GM18858 (cell line): ENCODE results near the gene SSBP3.
"Not testable (repeated sequence)": the region's sequence is repeated elsewhere in the genome, so short reads cannot be mapped to it uniquely, and the experiment has no call there.

Experiments used
- ATAC-seq: cut with Tn5 transposase; IDR thresholded peaks from one replicate; pipeline ENCODE4 v1.9.1; 2021; ENCODE audit not compliant: unreplicated experiment

Gene SSBP3

DNA sequence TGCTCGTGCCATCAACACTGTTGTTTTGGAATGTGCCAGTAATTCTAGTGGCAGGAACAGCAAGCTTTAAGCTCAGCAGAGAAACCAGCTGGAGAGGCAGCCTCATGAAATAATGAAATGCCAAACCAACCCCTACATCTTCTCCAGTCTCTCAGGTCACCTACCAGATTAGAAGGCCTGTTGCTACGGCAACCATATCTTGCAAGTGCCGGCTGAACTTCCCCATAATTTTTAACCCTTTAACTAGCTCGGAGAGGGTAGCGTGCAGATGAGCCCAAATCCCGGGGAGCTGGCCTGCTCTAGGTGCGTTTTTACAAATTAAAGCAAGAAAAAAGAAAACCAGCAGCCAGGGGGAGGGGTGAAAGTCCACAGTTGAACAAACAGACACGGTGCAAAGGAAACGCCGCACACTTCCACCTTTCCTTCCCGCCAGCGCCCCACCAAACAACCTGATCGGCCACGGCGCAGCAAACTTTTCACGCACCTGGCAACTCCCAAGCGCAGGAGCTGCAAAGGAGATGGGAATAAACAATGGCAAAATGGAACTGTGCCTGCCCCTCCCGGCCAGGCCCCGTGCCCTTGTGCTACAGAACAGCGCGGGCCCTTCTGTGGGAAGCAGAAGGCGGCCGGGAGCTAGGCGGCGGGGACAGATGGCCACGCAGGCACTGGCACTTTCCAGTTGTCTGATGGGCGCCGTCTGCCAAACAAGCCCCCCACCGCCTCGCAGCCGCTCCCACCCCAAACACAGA is 50.1 kb downstream of the SSBP3 start:
- no peak for ATAC-seq

DNA sequence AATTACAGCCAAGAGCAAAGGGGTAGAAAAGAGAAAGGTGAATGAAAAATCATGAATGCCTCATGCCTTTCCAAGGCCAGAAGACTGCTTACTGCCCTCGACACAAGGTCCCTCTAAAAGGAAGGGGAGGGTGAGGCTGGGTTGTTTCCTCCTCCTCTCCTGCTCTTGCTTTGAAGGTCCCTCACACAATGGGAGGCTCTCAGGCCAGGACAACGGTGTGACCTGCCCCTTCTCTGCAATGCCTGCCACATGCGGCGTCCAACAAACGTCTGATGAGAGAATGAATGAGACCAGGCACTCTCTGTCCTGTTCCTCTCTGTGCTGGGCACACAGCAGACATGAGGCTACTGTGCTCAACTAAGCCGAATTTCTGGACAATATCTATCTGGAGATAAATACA is 51.3 kb downstream of the SSBP3 start:
- ATAC-seq, result no peak

DNA sequence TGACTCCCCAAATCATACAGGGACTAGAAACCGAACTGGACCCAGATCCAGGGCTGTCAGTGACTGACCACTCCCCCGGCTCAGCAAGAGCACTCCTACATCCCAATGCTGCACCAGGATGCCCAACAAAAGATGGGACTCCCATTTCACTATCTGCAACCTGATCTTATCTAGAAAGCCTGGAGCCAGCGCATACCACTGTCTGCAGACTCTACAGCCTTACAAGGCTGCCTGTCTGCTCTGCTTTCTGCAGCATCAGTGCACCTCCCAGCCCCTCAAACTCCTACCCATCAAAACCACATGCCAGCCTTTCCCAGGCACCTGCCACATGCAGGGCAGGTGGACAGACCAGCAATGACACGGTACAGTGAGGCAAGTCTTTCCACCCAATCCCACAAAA is 52.2 kb downstream of the SSBP3 start:
- no peak for ATAC-seq

DNA sequence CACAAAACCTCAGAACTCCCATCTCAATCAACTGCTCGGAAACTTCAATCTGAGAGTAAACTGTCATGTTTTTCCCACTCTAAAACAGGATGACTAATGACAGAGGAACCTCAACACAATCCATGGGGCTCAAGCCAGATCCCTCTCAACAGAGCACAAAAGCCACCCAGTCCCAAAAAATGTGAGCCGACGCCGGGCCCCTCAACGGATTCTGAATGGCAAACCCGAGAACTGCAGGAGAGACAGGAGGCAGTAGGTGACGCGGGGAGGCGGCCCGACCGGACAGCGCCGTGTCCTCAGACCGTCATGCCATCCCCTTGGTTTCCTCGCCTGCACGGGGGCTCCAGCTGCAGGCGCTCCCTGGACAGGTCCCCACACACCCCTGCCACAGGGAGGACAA is 53.4 kb downstream of the SSBP3 start:
- no peak for ATAC-seq

DNA sequence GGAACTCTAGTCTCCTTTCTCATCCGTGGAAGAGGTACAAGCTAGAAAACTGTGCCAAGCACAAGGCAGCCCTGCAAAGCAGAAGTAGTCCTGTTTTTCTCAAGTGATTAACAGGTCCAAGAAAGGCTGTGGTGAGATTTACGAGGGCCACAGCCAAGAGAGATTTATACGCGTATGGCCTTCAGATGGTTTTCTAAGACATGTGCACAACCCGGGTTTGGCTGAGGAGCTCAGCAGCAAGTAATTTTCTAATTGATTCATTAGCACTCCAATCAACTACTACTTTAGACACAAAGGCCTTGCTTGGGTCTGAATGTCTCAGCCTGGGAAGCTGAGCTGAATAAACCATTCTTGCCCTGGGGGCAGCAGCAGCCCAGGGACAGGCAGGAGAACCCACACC is 55.8 kb downstream of the SSBP3 start:
- ATAC-seq, result no peak

DNA sequence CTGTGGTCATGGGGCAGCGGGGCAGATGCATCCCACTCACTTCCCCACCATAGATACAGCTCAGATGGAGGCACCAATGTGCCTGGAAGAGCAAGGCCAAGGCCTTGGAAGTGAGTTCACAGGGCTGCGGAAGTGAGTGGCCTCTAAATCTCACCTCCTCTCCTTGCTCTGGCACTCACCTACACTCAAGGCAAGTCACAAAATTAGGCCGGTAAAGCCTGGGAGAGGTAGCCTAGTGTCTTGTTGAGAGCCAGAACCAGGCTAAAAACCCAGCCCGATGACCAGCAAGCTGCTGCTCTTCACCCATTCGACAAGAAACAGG is 57.5 kb downstream of the SSBP3 start:
- no peak for ATAC-seq

DNA sequence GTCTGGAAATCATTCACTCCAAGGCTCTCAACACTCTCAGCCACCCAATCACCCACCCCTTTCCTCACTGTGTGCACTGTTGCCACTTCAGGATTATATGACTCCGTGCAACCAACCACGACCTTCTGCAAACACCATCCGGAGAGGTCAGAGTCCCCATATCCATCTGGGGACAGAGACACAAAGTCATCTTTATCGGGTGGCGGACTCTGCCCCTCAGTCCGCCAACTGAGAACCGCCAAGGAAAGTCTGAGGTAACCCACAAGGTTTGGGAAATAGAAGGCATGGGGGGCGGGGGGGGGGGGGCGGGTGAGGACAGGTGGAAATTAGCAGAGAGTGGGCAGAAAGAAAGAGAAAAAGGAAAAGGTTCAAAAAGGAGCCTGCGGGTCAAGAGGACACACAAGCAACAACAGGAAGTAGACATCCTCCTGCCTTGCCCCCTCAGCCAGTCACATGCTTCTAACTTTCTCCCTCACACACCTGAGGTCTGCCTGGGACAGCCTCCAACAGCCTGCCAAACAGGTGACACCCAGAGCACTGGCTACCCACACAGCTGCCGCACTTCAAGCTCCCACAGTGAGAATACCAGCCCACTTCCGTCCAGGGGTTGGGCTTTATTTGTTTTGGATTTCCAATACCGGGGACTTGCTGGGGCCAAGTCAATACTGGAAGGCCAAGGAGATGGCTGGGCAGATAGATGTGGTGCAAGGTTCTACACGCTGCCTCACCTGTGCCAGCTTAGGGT is 58.1 kb downstream of the SSBP3 start:
- ATAC-seq, result no peak

DNA sequence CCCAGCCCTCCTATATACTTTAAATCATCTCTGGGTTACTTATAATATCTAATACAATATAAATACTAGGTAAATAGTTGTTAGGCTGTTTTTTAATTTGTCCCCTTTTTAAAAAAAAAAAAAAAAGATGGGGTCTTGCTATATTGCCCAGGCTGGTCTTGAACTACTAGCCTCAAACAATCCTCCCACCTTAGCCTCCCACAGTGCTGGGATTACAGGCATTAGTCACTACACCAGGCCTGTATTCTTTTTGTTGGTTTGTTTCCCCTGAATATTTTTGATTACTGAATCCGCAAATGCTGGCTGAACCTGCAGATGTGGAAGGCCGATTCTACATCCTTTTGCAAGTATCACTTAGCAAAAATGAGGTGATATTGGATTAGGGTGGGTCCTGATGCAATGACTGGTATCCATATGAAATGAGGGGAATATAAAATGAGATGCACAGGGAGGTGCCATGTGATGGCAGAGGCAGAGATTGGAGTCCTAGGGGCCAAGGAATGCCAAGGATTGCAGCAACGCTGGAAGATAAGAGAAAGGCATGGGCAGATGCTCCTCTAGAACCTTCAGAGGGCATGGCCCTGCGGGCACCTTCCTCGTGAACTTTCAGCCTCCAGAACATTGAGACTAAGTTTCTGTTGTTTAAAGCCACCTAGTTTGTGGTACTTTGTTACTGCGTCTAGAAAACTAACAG is 58.8 kb downstream of the SSBP3 start:
- ATAC-seq, result no peak

DNA sequence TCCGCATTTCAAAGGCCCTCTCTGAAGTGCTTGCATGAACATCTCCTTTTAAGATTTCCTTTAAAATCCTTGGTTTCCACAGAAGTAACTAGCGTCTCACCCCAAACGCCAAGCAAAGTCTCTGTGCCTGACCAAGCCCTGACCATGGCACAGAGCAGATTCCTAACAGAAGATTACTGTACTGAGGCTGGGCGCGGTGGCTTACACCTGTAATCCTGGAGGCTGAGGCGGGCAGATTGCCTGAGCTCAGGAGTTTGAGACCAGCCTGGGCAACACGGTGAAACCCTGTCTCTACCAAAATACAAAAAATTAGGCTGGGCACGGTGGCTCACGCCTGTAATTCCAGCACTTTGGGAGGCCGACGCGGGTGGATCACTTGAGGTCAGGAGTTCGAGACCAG is 60.6 kb downstream of the SSBP3 start:
- not testable (repeated sequence) for ATAC-seq

DNA sequence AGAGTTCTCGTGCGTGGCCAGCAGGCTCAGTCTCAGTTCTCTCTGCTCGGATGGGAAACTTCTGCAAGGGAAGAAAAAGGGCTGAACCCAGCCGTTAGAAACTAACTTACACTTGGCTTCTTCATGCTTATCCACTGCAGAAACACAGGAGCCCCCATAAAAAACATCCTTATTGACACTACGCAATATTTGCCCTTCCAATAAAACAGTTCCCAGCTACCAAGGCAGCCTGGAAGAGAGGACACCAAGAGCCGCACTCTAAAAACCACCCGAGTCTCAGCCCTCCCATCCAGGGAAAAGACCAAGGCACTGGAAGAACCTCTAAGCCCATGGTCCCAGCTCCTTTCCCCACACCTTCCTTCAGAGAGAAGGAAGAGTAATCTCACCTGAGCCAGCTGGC is 61.1 kb downstream of the SSBP3 start:
- no peak for ATAC-seq

DNA sequence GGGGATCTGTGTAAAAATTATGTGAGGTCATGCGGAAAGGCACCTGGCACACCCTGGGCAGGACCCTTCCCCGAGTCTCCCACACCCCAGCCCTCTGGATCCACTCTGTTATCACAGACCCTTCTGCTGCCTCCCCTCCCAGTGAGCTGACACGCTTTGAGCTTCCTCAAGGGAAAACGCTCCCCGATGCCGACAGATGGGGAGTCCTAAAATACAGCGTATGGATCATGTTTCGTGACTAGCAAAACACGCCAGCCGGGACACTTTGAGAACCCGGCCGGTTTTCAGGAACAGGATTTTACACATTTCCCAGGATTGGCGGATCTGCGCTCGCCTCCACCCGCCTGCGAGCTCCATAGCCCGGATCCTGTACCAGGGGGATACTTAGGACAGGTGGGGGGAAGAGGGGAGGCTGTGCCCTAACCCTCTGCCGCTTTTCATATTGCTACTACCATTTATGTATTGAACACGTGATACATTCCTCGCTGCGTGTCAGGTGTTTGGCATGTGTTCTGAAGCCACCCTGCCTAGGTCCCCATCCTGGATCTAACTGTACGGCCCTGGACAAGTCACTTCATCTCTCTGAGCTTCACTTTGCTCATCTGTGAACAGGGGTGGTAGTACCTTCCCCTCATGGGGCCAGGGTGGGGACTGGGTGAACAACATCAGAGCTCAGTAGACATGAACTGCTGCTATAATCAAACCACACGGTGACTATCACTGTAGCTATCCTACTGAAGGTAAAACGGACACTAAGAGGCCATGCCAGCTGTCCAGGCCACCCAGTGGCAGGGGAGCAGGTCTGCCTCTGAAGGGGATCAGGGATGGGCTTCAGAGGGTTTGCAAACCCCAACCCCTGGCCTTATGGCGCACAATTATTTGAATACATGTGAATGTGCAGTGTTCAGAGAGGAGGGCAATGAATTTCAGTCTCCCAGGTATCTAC is 63.2 kb downstream of the SSBP3 start:
- no peak for ATAC-seq

DNA sequence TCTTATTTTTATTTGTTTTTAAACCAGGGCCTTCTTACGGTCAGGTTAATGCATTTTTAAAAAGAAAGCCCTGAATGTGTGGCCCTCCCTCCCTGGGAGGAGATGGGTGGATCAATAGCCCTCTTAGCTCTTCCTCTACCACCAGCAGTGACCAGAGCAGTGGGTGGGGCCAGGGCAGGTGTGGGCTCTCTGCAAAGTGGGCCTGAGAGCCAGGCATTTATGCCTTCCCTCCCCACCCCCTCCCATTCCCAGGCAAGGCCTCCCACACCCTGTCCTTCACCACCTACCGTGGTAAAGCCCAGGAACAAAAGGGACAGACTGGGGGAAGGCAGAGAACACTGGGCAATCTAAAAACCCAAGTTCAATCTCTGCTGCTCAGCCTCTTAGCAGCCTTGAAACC is 63.9 kb downstream of the SSBP3 start:
- ATAC-seq, result no peak

DNA sequence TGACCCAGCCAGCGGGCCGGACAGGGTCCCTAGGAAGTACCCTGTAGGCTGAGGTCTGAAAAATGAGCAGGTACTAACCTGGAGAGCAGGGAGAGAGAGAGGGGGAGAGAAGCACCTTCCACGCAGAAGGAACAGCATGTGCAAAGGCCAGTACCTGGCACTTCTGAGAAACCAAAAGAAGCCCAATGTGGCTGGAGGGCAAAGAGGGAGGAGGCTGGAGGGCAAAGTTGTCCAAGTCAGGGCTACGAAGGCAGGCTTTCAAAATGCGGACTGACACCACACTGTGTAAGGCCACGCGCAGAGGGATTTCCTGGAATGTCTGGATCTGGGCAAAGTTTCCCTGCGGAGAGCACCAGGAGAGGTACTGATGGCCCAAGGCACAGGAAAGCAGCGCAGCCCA is 64.4 kb downstream of the SSBP3 start:
- no peak for ATAC-seq

DNA sequence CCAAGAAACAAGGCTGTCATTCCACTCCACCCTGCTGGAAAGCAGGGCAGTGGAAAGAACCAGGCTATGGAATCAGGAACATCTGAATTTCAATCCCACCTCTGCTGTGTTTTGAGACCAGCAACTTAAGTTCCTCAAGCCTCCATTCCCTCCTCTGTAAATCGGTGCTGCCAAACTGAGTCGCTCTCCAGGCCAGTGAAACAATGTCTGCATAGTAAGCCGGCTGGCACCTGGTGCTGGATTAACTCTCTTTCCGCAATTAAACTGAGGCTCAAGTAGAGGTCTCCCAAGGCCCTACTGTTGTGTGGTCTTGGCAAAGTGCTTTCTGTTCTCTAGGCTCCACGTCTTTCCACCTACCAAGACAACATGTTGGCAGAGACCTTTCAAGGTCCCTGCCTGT is 65.3 kb downstream of the SSBP3 start:
- ATAC-seq, result no peak

DNA sequence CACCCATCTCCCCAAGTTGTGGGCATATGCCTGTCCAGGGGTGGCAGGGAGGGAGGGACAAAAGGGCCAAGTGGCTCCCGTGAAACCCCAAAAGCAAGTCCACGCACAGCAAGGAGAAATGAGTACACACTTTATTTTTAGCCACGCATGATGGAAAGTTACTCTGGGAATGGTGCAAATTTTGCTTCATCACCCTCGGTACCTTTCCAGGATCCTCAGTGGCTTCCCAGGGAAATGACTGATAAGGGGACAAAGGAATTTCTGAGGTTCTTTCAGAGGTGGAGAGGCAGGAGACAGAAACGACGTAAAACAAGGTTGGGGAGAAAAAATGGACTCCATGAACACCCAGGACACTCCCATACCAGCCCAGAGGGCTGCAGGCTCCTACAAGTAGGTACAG is 65.8 kb downstream of the SSBP3 start:
- ATAC-seq, result no peak

DNA sequence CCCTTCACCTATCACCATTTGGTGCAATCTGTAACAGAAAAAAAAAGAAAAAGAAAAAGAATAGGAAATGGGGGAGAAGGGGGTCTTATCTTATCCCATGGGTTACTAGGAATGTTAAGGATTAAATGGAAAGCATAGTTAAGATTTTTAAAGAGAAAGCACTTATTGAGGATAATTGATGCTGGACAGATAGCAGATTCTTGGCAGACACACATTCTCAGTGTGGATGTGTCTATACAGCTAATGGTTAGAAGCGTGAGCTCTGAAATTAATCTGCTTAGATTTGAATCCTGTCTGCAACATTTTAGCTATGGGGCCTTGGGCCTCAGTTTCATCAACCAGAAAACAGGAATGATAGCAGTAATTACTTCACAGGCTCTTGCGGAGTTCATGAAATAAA is 67.1 kb downstream of the SSBP3 start:
- ATAC-seq, result no peak

DNA sequence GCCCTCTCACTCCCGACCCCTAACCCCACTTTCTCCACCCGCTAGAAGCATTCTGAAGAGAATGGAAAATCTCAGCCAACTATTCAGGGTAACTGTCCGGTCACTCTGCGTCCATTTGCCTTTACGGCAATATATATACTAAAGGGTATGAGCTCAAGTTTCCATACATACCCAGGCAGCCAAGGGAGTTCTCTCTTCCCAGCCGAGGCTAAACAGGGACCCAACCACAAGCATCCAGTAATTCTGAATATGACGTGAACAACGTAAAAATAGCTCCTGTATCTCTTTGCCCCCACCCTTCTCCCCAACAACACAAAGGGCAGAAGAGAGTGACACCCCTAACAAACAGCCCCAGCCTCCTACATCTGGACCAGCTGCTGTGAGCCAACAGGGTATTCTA is 67.7 kb downstream of the SSBP3 start:
- ATAC-seq, result no peak

DNA sequence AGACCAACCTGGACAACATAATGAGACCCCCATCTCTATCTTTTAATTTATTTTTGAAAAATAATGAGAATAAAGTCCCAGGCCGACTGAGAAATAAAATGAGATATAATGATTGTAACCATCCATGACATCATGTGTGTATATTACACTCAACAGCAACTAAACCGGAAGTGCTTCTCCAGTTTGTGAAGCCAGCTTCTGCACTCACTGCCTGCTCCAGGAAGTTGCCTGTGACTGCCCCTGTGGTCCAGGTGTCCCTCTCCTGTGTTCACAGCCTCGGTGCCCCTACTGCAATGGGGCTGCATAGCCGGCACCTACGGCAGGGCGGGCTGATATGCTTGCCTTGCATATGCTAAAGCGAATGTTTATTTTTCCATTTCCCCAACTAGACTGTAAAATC is 68.3 kb downstream of the SSBP3 start:
- no peak for ATAC-seq

DNA sequence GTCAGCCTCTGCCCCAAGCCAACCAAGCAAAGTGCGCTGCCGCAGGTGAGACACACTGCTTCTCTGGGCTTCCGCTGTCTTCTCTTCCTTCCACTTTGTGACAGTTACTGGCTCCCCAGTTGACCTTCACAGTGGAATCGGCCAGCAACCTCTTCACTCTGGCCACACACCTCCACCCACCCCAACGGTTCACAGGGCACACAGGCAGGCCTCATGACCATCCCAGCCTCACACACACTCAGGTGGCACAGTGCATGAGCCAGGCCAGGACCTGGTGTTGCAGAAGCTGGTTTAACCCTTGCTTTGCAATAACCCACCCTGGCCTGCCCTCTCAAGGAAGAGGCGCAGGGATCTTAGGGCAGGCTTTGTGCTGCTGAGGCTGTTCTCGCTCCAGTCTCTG is 69.2 kb downstream of the SSBP3 start:
- no peak for ATAC-seq

DNA sequence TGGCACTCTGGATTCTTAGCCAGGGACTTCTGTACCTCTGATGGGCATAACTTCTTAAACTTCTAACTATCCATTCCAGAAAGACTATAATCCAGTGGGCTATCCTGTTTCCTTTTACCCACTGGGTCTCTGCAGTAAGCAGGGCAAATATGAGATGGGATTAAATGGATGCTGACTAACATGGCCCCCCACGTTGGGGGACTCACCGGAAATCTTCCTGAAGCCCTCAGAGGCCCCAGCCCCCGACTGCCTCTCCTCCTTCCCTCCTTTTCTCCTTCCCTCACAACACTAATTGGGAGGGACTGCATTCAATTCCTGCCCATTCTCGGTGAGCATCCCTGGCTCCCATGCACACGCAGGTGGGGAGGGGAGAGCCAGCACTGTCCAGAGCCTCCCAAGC is 70.1 kb downstream of the SSBP3 start:
- no peak for ATAC-seq

DNA sequence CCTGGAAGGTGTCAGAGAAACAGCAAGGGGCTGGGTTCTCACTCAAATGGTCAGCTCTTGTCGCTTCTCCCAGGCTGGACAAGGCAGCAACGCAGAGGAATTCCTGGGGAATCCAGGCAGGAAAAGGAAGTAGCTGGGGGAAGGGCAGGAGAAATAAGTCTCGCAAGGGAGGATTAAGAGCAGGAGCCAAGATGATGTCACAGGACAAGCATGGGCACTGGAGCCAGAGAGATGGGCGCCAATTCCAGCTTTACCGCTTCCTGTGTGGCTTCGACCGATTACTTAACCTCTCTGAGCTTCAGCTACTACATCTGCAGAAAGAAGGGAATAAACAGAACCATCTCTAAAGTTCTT is 70.5 kb downstream of the SSBP3 start:
- no peak for ATAC-seq
